ENCODE data around the gene ZCCHC18.

The ZCCHC18 gene

DNA sequence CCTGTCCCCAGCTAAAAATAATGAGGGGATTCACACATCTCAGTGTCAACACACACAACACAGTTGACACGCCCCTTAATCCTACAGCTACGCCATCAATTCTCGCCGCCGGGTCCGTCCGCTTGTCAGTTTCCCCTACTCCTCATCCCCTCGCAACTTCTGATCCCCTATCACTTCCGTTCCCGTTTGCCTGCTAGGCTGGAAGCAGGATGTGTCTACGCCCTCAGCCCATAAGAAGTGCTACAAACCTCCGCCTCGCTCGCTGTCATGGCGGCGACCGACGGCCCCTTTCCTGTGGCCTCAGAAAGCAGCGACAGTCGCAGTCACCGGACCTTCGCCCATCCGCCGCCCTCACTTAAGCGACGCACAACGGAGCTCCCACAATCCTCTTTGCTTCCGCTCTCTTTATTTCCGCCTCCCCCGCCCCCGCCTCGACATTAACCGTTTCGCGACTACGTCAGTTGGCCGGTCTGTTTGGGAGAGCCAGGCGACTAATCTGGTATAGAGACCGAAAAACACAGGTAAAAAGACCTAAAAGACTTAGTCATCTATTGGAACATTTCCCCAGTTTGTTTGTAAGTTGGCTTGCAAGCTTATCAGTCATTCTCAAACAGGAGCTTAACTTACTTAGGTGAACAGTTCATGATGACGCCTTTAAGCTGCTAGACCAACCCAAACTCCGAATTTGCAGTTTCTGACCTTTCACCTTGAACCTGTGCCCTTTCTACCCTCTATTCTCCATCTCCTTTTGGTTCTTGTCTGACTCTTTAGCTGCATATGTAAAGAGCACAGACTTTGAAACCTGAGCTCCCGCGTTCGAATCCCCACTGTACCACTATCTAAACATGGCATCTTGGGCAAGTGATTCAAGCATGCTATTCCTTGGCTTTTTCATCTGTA is 44.6 kb downstream of the ZCCHC18 start, which contains the start of gene SLC25A53 (continued):
- TF ChIP-seq, protein P1, sequence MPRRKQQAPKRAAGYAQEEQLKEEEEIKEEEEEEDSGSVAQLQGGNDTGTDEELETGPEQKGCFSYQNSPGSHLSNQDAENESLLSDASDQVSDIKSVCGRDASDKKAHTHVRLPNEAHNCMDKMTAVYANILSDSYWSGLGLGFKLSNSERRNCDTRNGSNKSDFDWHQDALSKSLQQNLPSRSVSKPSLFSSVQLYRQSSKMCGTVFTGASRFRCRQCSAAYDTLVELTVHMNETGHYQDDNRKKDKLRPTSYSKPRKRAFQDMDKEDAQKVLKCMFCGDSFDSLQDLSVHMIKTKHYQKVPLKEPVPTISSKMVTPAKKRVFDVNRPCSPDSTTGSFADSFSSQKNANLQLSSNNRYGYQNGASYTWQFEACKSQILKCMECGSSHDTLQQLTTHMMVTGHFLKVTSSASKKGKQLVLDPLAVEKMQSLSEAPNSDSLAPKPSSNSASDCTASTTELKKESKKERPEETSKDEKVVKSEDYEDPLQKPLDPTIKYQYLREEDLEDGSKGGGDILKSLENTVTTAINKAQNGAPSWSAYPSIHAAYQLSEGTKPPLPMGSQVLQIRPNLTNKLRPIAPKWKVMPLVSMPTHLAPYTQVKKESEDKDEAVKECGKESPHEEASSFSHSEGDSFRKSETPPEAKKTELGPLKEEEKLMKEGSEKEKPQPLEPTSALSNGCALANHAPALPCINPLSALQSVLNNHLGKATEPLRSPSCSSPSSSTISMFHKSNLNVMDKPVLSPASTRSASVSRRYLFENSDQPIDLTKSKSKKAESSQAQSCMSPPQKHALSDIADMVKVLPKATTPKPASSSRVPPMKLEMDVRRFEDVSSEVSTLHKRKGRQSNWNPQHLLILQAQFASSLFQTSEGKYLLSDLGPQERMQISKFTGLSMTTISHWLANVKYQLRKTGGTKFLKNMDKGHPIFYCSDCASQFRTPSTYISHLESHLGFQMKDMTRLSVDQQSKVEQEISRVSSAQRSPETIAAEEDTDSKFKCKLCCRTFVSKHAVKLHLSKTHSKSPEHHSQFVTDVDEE (CRISPR knock-in tag; IDR thresholded peaks at IDR 0.05) = no peak
- TF ChIP-seq RARB (CRISPR knock-in tag; IDR thresholded peaks at IDR 0.05) (no peak), ARNTL (CRISPR knock-in tag; IDR thresholded peaks at IDR 0.05; ENCODE audit: borderline replicate concordance, low read depth) (no peak), ZC3H10 (CRISPR knock-in tag; IDR thresholded peaks at IDR 0.05) (no peak)

All from SK-N-SH treated with all-trans-retinoic acid at 6 μM for 48 hours (cell line).